MM.1S (cell line): ENCODE data around the gene PARP12.

ENCODE experiments used
- DNase-seq: peaks from one replicate; pipeline ENCODE4 v3.0.0-alpha.2; 2015
- H2AFZ ChIP-seq: fragments of 300-600 bp; sonication (generic); 2 replicates; pipeline ENCODE4 v1.6.0; 2016; ENCODE audit warnings: antibody characterized with exemption, low read length
- H3F3A ChIP-seq: fragments of 300-600 bp; sonication (generic); 2 replicates; pipeline ENCODE4 v1.6.1; 2016; ENCODE audit warnings: mild to moderate bottlenecking, antibody characterized with exemption, low read length, moderate library complexity, mixed read lengths; ENCODE audit not compliant: insufficient read depth
- H3K27ac ChIP-seq: fragments of 300-600 bp; sonication (generic); 2 replicates; pipeline ENCODE4 v1.5.1; 2016; ENCODE audit warnings: mild to moderate bottlenecking, low read length
- H3K27me3 ChIP-seq: fragments of 300-600 bp; sonication (generic); replicated peaks from 2 replicates; pipeline ENCODE4 v1.6.0; 2016; ENCODE audit warnings: low read length; ENCODE audit not compliant: insufficient read depth
- H3K36me3 ChIP-seq: fragments of 300-600 bp; sonication (generic); replicated peaks from 2 replicates; pipeline ENCODE4 v1.6.1; 2016; ENCODE audit warnings: mild to moderate bottlenecking, low read length, mixed read lengths; ENCODE audit not compliant: insufficient read depth
- H3K4me1 ChIP-seq: fragments of 300-600 bp; sonication (generic); 2 replicates; pipeline ENCODE4 v1.6.1; 2016; ENCODE audit warnings: low read length, mixed read lengths
- H3K4me2 ChIP-seq: fragments of 300-600 bp; sonication (generic); 2 replicates; pipeline ENCODE4 v1.6.0; 2016; ENCODE audit warnings: low read depth, low read length
- H3K4me3 ChIP-seq: fragments of 300-600 bp; sonication (generic); 2 replicates; pipeline ENCODE4 v1.5.1; 2016; ENCODE audit warnings: low read length, mixed read lengths
- H3K79me2 ChIP-seq: fragments of 300-600 bp; sonication (generic); 2 replicates; pipeline ENCODE4 v1.6.1; 2016; ENCODE audit warnings: mixed run types, low read length, mixed read lengths
- H3K9ac ChIP-seq: fragments of 300-600 bp; sonication (generic); 2 replicates; pipeline ENCODE4 v1.6.1; 2016; ENCODE audit warnings: low read length, mixed read lengths
- H3K9me2 ChIP-seq: fragments of 300-600 bp; sonication (generic); replicated peaks from 2 replicates; pipeline ENCODE4 v1.6.1; 2016; ENCODE audit warnings: mild to moderate bottlenecking, low read length, mixed read lengths; ENCODE audit not compliant: insufficient read depth
- H3K9me3 ChIP-seq: fragments of 300-600 bp; sonication (generic); replicated peaks from 2 replicates; pipeline ENCODE4 v1.6.1; 2016; ENCODE audit warnings: mild to moderate bottlenecking, low read length, mixed read lengths; ENCODE audit not compliant: insufficient read depth
- H4K20me1 ChIP-seq: fragments of 300-600 bp; sonication (generic); 2 replicates; pipeline ENCODE4 v1.6.1; 2016; ENCODE audit warnings: mild to moderate bottlenecking, low read length, moderate library complexity, mixed read lengths; ENCODE audit not compliant: insufficient read depth
- EZH2 ChIP-seq: fragments of 300-600 bp; sonication (generic); optimal IDR thresholded peaks from 2 replicates; pipeline ENCODE3; 2017; ENCODE audit warnings: low read depth, mild to moderate bottlenecking, antibody characterized with exemption, low read length, mixed read lengths
- EZH2phosphoT487 ChIP-seq: fragments of 300-600 bp; sonication (generic); IDR thresholded peaks from 2 replicates; pipeline ENCODE4 v1.6.1; 2018; ENCODE audit warnings: antibody characterized with exemption, low read length
- TF ChIP-seq, protein P1 (sequence below): fragments of 300-600 bp; sonication (generic); IDR thresholded peaks from 2 replicates; pipeline ENCODE4 v1.5.1; 2016; ENCODE audit warnings: antibody characterized with exemption, low read length, mixed read lengths

The PARP12 gene

DNA sequence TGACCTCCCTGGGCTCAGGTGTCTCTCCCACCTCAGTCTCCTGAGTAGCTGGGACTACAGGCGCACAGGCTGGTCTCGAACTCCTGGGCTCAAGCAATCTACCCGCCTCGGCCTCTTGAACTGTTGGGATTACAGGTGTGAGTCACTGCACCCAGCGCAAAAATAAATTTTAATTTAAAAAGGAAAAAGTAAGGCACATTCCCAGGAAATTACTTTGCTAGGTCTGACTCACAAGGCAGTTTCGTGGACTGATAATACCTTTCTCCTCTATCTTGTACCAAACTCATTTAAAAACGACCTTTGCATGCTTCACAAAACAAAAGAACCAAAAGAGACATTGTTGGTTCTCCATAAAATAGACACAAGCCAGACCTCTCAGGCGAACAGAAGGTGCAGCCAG is 29.7 kb downstream of the PARP12 start:
- Histone ChIP-seq H4K20me1 (no peaks in the 10 kb centered on the region), H3K9ac (no peak overlapping the region)
- no peak for DNase-seq

DNA sequence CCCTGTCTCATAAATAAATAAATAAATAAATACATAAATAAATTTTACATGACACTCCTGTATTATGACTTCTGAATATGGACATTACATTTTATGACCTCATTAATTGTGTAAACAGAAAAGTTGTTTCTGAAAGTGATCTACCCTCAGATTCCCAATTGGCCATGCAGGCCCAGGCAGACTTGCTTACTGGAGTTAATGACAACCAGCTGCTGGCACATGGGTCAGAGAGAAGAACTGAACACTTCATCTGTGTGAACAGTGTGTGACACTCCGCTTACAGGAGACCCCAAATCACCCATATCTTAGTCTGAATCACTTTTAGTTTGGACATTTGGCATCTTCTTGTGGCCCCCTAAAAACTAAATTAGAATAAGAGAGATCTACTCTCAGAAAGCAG is 31.4 kb downstream of the PARP12 start:
- H4K20me1 ChIP-seq, result no peaks in the 10 kb centered on the region
- H3K36me3 ChIP-seq, result no peaks in the 10 kb centered on the region
- H2AFZ ChIP-seq, result no peak overlapping the region
- no peaks in the 10 kb centered on the region for H3K9me3 ChIP-seq
- TF ChIP-seq, protein P1, sequence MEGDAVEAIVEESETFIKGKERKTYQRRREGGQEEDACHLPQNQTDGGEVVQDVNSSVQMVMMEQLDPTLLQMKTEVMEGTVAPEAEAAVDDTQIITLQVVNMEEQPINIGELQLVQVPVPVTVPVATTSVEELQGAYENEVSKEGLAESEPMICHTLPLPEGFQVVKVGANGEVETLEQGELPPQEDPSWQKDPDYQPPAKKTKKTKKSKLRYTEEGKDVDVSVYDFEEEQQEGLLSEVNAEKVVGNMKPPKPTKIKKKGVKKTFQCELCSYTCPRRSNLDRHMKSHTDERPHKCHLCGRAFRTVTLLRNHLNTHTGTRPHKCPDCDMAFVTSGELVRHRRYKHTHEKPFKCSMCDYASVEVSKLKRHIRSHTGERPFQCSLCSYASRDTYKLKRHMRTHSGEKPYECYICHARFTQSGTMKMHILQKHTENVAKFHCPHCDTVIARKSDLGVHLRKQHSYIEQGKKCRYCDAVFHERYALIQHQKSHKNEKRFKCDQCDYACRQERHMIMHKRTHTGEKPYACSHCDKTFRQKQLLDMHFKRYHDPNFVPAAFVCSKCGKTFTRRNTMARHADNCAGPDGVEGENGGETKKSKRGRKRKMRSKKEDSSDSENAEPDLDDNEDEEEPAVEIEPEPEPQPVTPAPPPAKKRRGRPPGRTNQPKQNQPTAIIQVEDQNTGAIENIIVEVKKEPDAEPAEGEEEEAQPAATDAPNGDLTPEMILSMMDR, result no peak
- no peak for TF ChIP-seq EZH2phosphoT487
- no peak for TF ChIP-seq EZH2
- no peaks in the 10 kb centered on the region for H3K27me3 ChIP-seq
- no peak overlapping the region for H3K4me3 ChIP-seq
- H3K4me2 ChIP-seq, result no peak overlapping the region
- DNase-seq, result no peak
- H3K4me1 ChIP-seq, result no peaks in the 10 kb centered on the region
- H3K9ac ChIP-seq, result no peak overlapping the region
- H3K9me2 ChIP-seq, result no peaks in the 10 kb centered on the region
- no peaks in the 10 kb centered on the region for H3F3A ChIP-seq
- H3K79me2 ChIP-seq, result no peaks in the 10 kb centered on the region
- H3K27ac ChIP-seq, result no peak overlapping the region

More for the DNA sequence above, 29.7 kb downstream of the PARP12 start:
- no peaks in the 10 kb centered on the region for H3F3A ChIP-seq
- no peak for TF ChIP-seq EZH2phosphoT487
- TF ChIP-seq, protein P1, result no peak
- no peak for TF ChIP-seq EZH2
- H3K27me3 ChIP-seq, result no peaks in the 10 kb centered on the region
- no peak overlapping the region for H3K27ac ChIP-seq
- no peaks in the 10 kb centered on the region for H3K4me1 ChIP-seq
- no peaks in the 10 kb centered on the region for H3K79me2 ChIP-seq
- no peaks in the 10 kb centered on the region for H3K9me2 ChIP-seq
- no peak overlapping the region for H3K4me2 ChIP-seq
- H3K36me3 ChIP-seq, result no peaks in the 10 kb centered on the region
- H2AFZ ChIP-seq, result no peak overlapping the region
- H3K9me3 ChIP-seq, result no peaks in the 10 kb centered on the region
- no peak overlapping the region for H3K4me3 ChIP-seq

DNA sequence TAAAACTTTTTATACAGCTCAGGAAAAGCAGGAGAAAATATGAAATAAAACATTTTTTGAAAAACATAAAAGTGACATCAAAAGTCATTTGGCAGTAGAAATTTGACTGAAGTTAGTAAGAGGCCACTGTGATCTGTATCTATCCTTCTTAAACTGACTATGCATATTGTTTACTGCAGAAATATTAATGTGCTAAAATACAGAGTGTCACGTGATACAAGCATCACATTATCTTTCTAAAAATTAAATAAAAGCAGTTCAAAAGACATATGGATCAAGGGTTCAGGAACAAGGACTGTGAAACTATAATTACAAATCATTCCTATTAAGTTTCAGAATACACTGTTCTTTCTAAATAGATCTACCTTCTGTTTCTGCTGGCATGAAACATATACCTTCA is 33.7 kb downstream of the PARP12 start:
- H3K27me3 ChIP-seq, result no peaks in the 10 kb centered on the region
- no peaks in the 10 kb centered on the region for H3F3A ChIP-seq
- no peaks in the 10 kb centered on the region for H3K9me2 ChIP-seq
- no peak overlapping the region for H3K4me2 ChIP-seq
- H3K27ac ChIP-seq, result no peak overlapping the region
- no peaks in the 10 kb centered on the region for H4K20me1 ChIP-seq
- H2AFZ ChIP-seq, result no peak overlapping the region
- H3K4me1 ChIP-seq, result no peaks in the 10 kb centered on the region
- H3K9ac ChIP-seq, result no peak overlapping the region
- H3K79me2 ChIP-seq, result no peaks in the 10 kb centered on the region
- no peak for TF ChIP-seq EZH2
- TF ChIP-seq, protein P1, result no peak
- TF ChIP-seq EZH2phosphoT487, result no peak
- H3K4me3 ChIP-seq, result no peak overlapping the region
- H3K36me3 ChIP-seq, result no peaks in the 10 kb centered on the region
- H3K9me3 ChIP-seq, result no peaks in the 10 kb centered on the region
- DNase-seq, result no peak
